ENCODE measurements around the gene CD163L1. TPM values are rescaled to one million over a fixed set of nuclear protein-coding genes. Genes with fewer than 3 reads are reported as not detected.

CD163L1 gene
- total RNA-seq, 2 experiments from 2014 or later: not detected

DNA sequence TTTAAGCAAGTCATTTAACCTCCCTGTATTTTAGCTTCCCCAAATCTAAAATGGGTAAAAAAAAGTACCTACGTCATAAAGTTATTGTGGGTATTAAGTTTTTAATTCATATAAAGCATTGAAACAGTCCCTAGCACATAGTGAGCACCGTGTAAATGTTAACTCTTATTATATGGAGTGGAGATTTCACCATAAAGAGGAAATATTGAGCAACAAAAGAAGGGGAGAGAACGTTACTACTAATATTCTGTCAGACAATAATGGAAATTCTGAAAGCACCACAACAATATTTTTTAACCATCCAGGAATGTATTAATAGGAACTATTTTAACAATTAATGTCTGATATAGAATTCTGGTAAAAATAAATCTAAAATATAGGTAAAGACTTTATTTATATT is 7.8 kb upstream of the CD163L1 start:
- H3K36me3 ChIP-seq (ENCODE audit: insufficient read depth, low read length): no peaks in the 10 kb centered on the region
- no peak overlapping the region for H3K27ac ChIP-seq (ENCODE audit: low read depth, low read length, poor library complexity, severe bottlenecking)
- no peaks in the 10 kb centered on the region for H3K9me2 ChIP-seq (ENCODE audit: insufficient read depth, low read length)
- no peaks in the 10 kb centered on the region for H3K4me1 ChIP-seq (ENCODE audit: insufficient read depth, low read length, poor library complexity, severe bottlenecking)
- H3K4me3 ChIP-seq (ENCODE audit: low read depth, low read length, poor library complexity, severe bottlenecking): no peak overlapping the region
- CTCF ChIA-PET (ENCODE audit: unreplicated experiment): no interaction called here
- POLR2A ChIA-PET: interaction anchor here (0.6 kb wide), 1 partner anchor 306 kb away, joined by 3 read pairs; no protein-coding TSS in a partner anchor
- no peak for TF ChIP-seq EZH2phosphoT487 (IDR thresholded peaks at IDR 0.05; ENCODE audit: borderline replicate concordance, low read depth, low read length)
- TF ChIP-seq, protein P1, sequence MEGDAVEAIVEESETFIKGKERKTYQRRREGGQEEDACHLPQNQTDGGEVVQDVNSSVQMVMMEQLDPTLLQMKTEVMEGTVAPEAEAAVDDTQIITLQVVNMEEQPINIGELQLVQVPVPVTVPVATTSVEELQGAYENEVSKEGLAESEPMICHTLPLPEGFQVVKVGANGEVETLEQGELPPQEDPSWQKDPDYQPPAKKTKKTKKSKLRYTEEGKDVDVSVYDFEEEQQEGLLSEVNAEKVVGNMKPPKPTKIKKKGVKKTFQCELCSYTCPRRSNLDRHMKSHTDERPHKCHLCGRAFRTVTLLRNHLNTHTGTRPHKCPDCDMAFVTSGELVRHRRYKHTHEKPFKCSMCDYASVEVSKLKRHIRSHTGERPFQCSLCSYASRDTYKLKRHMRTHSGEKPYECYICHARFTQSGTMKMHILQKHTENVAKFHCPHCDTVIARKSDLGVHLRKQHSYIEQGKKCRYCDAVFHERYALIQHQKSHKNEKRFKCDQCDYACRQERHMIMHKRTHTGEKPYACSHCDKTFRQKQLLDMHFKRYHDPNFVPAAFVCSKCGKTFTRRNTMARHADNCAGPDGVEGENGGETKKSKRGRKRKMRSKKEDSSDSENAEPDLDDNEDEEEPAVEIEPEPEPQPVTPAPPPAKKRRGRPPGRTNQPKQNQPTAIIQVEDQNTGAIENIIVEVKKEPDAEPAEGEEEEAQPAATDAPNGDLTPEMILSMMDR (conservative IDR thresholded peaks at IDR 0.05; ENCODE audit: low read length): no peak
- H4K20me1 ChIP-seq (ENCODE audit: insufficient read depth, low read length): no peaks in the 10 kb centered on the region
- no peaks in the 10 kb centered on the region for H3K9me3 ChIP-seq (ENCODE audit: low read length)
- intact Hi-C loops (cut with micrococcal nuclease; ENCODE audit: unreplicated experiment): no loop called here
- H3K4me2 ChIP-seq (ENCODE audit: low read length): no peak overlapping the region
- H3K79me2 ChIP-seq (ENCODE audit: insufficient read depth, low read depth, low read length): no peaks in the 10 kb centered on the region
- BruUV-seq (replicated peaks): no TSS peak
- no peak for DNase-seq (ENCODE audit: low spot score)
- H2AFZ ChIP-seq (ENCODE audit: low read length): no peak overlapping the region

DNA sequence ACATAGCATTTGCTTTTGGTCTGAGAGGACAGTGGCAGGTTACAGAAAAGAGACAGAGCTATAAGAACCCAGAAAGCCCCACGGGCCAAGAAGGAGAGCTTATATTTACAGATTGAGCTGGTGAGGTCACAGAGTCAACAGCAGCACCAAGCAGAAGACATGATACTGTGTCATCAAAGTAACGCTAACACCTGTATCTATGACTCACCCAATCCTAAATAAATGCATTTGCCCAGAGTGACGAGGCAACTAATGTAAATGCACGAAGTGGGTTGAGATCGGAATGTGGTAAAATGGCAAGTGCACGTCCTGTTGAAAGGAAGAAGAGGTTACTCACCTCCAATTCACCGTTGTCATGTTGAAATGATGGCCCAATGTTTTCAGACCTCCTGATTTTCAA is 6.7 kb upstream of the CD163L1 start:
- no peaks in the 10 kb centered on the region for H3K9me3 ChIP-seq (ENCODE audit: low read length)
- TF ChIP-seq, protein P1 (conservative IDR thresholded peaks at IDR 0.05; ENCODE audit: low read length): no peak
- no peak for TF ChIP-seq EZH2phosphoT487 (IDR thresholded peaks at IDR 0.05; ENCODE audit: borderline replicate concordance, low read depth, low read length)
- BruUV-seq (replicated peaks): no TSS peak
- no peak overlapping the region for H3K4me2 ChIP-seq (ENCODE audit: low read length)
- intact Hi-C loops (cut with micrococcal nuclease; ENCODE audit: unreplicated experiment): no loop called here
- H3K79me2 ChIP-seq (ENCODE audit: insufficient read depth, low read depth, low read length): no peaks in the 10 kb centered on the region
- CTCF ChIA-PET (ENCODE audit: unreplicated experiment): no interaction called here
- no peaks in the 10 kb centered on the region for H3K36me3 ChIP-seq (ENCODE audit: insufficient read depth, low read length)
- no peaks in the 10 kb centered on the region for H3K9me2 ChIP-seq (ENCODE audit: insufficient read depth, low read length)
- no peaks in the 10 kb centered on the region for H3K4me1 ChIP-seq (ENCODE audit: insufficient read depth, low read length, poor library complexity, severe bottlenecking)
- H2AFZ ChIP-seq (ENCODE audit: low read length): no peak overlapping the region
- POLR2A ChIA-PET: interaction anchor here (0.5 kb wide), 1 partner anchor 180 kb away, joined by 4 read pairs; no protein-coding TSS in a partner anchor
- H4K20me1 ChIP-seq (ENCODE audit: insufficient read depth, low read length): no peaks in the 10 kb centered on the region
- no peak overlapping the region for H3K4me3 ChIP-seq (ENCODE audit: low read depth, low read length, poor library complexity, severe bottlenecking)
- no peak overlapping the region for H3K27ac ChIP-seq (ENCODE audit: low read depth, low read length, poor library complexity, severe bottlenecking)
- DNase-seq (ENCODE audit: low spot score): no peak

DNA sequence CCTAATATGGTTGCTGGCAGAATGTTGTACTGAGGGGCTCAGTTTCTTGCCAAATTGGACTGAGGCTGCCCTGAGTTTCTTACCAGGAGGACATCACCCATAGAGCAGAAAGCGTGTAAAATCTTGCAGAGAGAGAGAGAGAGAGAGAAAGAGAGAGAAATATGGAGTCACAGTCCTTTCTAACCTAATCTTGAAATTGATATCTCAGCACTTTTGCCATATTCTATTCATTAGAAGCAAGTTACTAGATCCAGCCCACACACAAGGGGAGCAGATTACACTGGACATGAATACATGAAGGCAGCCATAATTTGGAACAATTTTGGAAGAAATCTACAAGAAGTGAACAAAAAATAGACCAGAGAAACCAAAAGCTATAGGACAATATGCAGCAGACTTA is 4.1 kb upstream of the CD163L1 start:
- TF ChIP-seq, protein P1 (conservative IDR thresholded peaks at IDR 0.05; ENCODE audit: low read length): no peak
- TF ChIP-seq EZH2phosphoT487 (IDR thresholded peaks at IDR 0.05; ENCODE audit: borderline replicate concordance, low read depth, low read length): no peak
- ChIA-PET POLR2A (no interaction called here), CTCF (ENCODE audit: unreplicated experiment) (no interaction called here)
- Histone ChIP-seq H3K9me3 (ENCODE audit: low read length) (no peaks in the 10 kb centered on the region), H3K9me2 (ENCODE audit: insufficient read depth, low read length) (no peaks in the 10 kb centered on the region), H3K4me2 (ENCODE audit: low read length) (no peak overlapping the region), H3K4me1 (ENCODE audit: insufficient read depth, low read length, poor library complexity, severe bottlenecking) (no peaks in the 10 kb centered on the region), H3K27ac (ENCODE audit: low read depth, low read length, poor library complexity, severe bottlenecking) (no peak overlapping the region), H3K36me3 (ENCODE audit: insufficient read depth, low read length) (no peaks in the 10 kb centered on the region), H2AFZ (ENCODE audit: low read length) (no peak overlapping the region), H3K79me2 (ENCODE audit: insufficient read depth, low read depth, low read length) (no peaks in the 10 kb centered on the region), H4K20me1 (ENCODE audit: insufficient read depth, low read length) (no peaks in the 10 kb centered on the region), H3K4me3 (ENCODE audit: low read depth, low read length, poor library complexity, severe bottlenecking) (no peak overlapping the region)
- intact Hi-C loops (cut with micrococcal nuclease; ENCODE audit: unreplicated experiment): no loop called here
- DNase-seq (ENCODE audit: low spot score): no peak
- no TSS peak for BruUV-seq (replicated peaks)
